Liver (tissue), 9 donors: ENCODE measurements around the gene ZNF296. TPM values are rescaled to one million over a fixed set of nuclear protein-coding genes. Genes with fewer than 3 reads are reported as not detected.

ENCODE experiments used
- DNase-seq: peaks from one replicate; pipeline ENCODE4 v3.0.0-alpha.2; 2017; ENCODE audit warnings: low spot score
- H3K27ac ChIP-seq, 2 donors: one replicate each; pipeline ENCODE4 v1.7.0; 2013; ENCODE audit warnings: inconsistent platforms in 2 of 2, low read length in 2 of 2, control low read depth in 1 of 2, low read depth in 1 of 2, mild to moderate bottlenecking in 1 of 2
- H3K27me3 ChIP-seq, 4 donors: one replicate each; pipeline versions ENCODE4 v1.6.1 to v1.7.0; 2013; ENCODE audit warnings: low read length in 3 of 4, inconsistent platforms in 1 of 4, mild to moderate bottlenecking in 1 of 4, moderate library complexity in 1 of 4; ENCODE audit not compliant: control insufficient read depth in 4 of 4, insufficient read depth in 4 of 4
- H3K36me3 ChIP-seq, 4 donors: one replicate each; pipeline versions ENCODE4 v1.6.1 to v1.7.0; 2013; ENCODE audit warnings: low read length in 3 of 4, mild to moderate bottlenecking in 3 of 4, low read depth in 1 of 4, moderate library complexity in 1 of 4; ENCODE audit not compliant: control insufficient read depth in 4 of 4, insufficient read depth in 3 of 4
- H3K4me1 ChIP-seq, 4 donors: one replicate each; pipeline versions ENCODE4 v1.6.1 to v1.7.0; 2013; ENCODE audit warnings: low read length in 3 of 4, mild to moderate bottlenecking in 3 of 4, moderate library complexity in 1 of 4; ENCODE audit not compliant: control insufficient read depth in 4 of 4, insufficient read depth in 4 of 4
- H3K4me3 ChIP-seq, 3 donors: one replicate each; pipeline versions ENCODE4 v1.6.1 to v1.7.0; 2013; ENCODE audit warnings: low read length in 3 of 3, control low read depth in 1 of 3, low read depth in 1 of 3, mild to moderate bottlenecking in 1 of 3
- H3K9ac ChIP-seq, 2 donors: one replicate each; pipeline ENCODE4 v1.7.0; 2013; ENCODE audit warnings: low read length in 2 of 2, mild to moderate bottlenecking in 2 of 2, moderate library complexity in 2 of 2, control low read depth in 1 of 2, low read depth in 1 of 2
- H3K9me3 ChIP-seq, 4 donors: one replicate each; pipeline versions ENCODE4 v1.6.1 to v1.7.0; 2013; ENCODE audit warnings: low read length in 3 of 4; ENCODE audit not compliant: control insufficient read depth in 4 of 4
- ATF3 ChIP-seq: IDR thresholded peaks from 2 replicates; pipeline ENCODE4 v1.6.1; 2016; ENCODE audit warnings: antibody characterized with exemption
- CTCF ChIP-seq: fragments of 150-350 bp; IDR thresholded peaks from 2 replicates; pipeline ENCODE4 v1.5.1; 2017; ENCODE audit warnings: improper control_type of control experiment, low read depth, low read length; ENCODE audit not compliant: missing input control
- EGR1 ChIP-seq, 2 donors: IDR thresholded peaks; 2 replicates each; pipeline ENCODE4 v1.6.1; 2016 to 2018; ENCODE audit warnings: antibody characterized with exemption in 2 of 2, low read depth in 2 of 2
- FOXA1 ChIP-seq: IDR thresholded peaks from 2 replicates; pipeline ENCODE4 v1.6.1; 2016; ENCODE audit warnings: antibody characterized with exemption
- FOXA2 ChIP-seq: IDR thresholded peaks from 2 replicates; pipeline ENCODE4 v1.6.1; 2016; ENCODE audit warnings: antibody characterized with exemption
- GABPA ChIP-seq, 2 donors: IDR thresholded peaks in 1 of 2; conservative IDR thresholded peaks in 1 of 2; 2 replicates each; pipeline ENCODE4 v1.6.1; 2016; ENCODE audit warnings: antibody characterized with exemption in 2 of 2, mild to moderate bottlenecking in 1 of 2, moderate library complexity in 1 of 2
- HNF4A ChIP-seq, 2 donors: conservative IDR thresholded peaks; 2 replicates each; pipeline ENCODE4 v1.6.1; 2016; ENCODE audit warnings: antibody characterized with exemption in 2 of 2, mild to moderate bottlenecking in 2 of 2
- HNF4G ChIP-seq: IDR thresholded peaks from 2 replicates; pipeline ENCODE4 v1.6.1; 2016; ENCODE audit warnings: antibody characterized with exemption
- JUND ChIP-seq, 2 donors: IDR thresholded peaks; 2 replicates each; pipeline ENCODE4 v1.6.1; 2016; ENCODE audit warnings: antibody characterized with exemption in 2 of 2
- MAX ChIP-seq: IDR thresholded peaks from 2 replicates; pipeline ENCODE4 v1.6.1; 2016; ENCODE audit warnings: antibody characterized with exemption
- NR2F2 ChIP-seq: IDR thresholded peaks from 2 replicates; pipeline ENCODE4 v1.6.1; 2016; ENCODE audit warnings: antibody characterized with exemption
- RAD21 ChIP-seq, 2 donors: IDR thresholded peaks; 2 replicates each; pipeline ENCODE4 v1.6.1; 2016; ENCODE audit warnings: antibody characterized with exemption in 2 of 2, mild to moderate bottlenecking in 2 of 2
- RXRA ChIP-seq, 2 donors: IDR thresholded peaks; 2 replicates each; pipeline ENCODE4 v1.6.1; 2017 to 2018; ENCODE audit warnings: antibody characterized with exemption in 2 of 2, mild to moderate bottlenecking in 1 of 2
- SP1 ChIP-seq: IDR thresholded peaks from 2 replicates; pipeline ENCODE4 v1.6.1; 2018; ENCODE audit warnings: antibody characterized with exemption, mild to moderate bottlenecking
- TAF1 ChIP-seq: conservative IDR thresholded peaks from 2 replicates; pipeline ENCODE4 v1.6.1; 2016; ENCODE audit warnings: antibody characterized with exemption, mild to moderate bottlenecking
- YY1 ChIP-seq: IDR thresholded peaks from 2 replicates; pipeline ENCODE4 v1.6.1; 2016; ENCODE audit warnings: antibody characterized with exemption, mild to moderate bottlenecking
- WGBS: extraction: QIAGEN DNeasy Blood & Tissue Kit; methylation state at CpG from one replicate; pipeline ENCODE4 v1.1.7; 2013; 5-methylcytosine and 5-hydroxymethylcytosine counted together
- polyA plus RNA-seq, 2 donors: library from polyadenylated mRNA; stranded (reverse) in 1 of 2; unstranded in 1 of 2; fragments of 200-250 nt in 1 of 2; fragments of >200 nt in 1 of 2; fragmentation: Nextera tagmentation in 1 of 2; extraction: Ambion mirVana in 1 of 2; gene quantifications; one replicate each; pipeline versions ENCODE4 v1.2.1 to v1.2.3, GENCODE V29; 2013 to 2015
- total RNA-seq, 2 donors: library from RNA; depleted of rRNA; stranded (reverse); fragments of >200 nt; gene quantifications; one replicate each; pipeline ENCODE4 v1.2.3, GENCODE V29; 2014
- TF ChIP-seq, protein P1 (sequence below): IDR thresholded peaks from 2 replicates; pipeline ENCODE4 v1.6.1; 2016; ENCODE audit warnings: antibody characterized with exemption
- TF ChIP-seq, protein P2 (sequence below): IDR thresholded peaks from 2 replicates; pipeline ENCODE4 v1.6.1; 2016; ENCODE audit warnings: antibody characterized with exemption, mild to moderate bottlenecking
- donor health status: healthy.
- donor health status: healthy.
- donor health status: healthy.
- donor health status: healthy.
- donor health status: healthy.

ZNF296 gene
- total and polyA plus RNA-seq, 4 donors, result 0.16 to 0.42 (median 0.17) TPM; not detected in 1

GRCh38 chr19:45091031-45091923 is 15.0 kb upstream of the ZNF296 start:
- peak; percentile 99 for DNase-seq
- TF ChIP-seq HNF4G (no peak), GABPA (IDR thresholded peaks at IDR 0.05 in 1 of 2, conservative IDR thresholded peaks at IDR 0.05 in 1 of 2) (peak in 1 of 2 donors; percentile 74), TAF1 (peak; percentile 49), EGR1 (IDR thresholded peaks at IDR 0.05; ENCODE audit: low read depth in 2 of 2) (peak in 1 of 2 donors; percentile 53), HNF4A (conservative IDR thresholded peaks at IDR 0.05) (peak; percentile 52 to 63), CTCF (no peak), RAD21 (IDR thresholded peaks at IDR 0.05) (peak in 1 of 2 donors; percentile 29), FOXA2 (peak; percentile 10), RXRA (IDR thresholded peaks at IDR 0.05) (peak; percentile 47 to 48), ATF3 (peak; percentile 13), YY1 (peak; percentile 93), MAX (peak; percentile 78), JUND (IDR thresholded peaks at IDR 0.05) (peak in 1 of 2 donors; percentile 42), SP1 (peak; percentile 78), NR2F2 (no peak), FOXA1 (no peak)
- TF ChIP-seq, protein P1, sequence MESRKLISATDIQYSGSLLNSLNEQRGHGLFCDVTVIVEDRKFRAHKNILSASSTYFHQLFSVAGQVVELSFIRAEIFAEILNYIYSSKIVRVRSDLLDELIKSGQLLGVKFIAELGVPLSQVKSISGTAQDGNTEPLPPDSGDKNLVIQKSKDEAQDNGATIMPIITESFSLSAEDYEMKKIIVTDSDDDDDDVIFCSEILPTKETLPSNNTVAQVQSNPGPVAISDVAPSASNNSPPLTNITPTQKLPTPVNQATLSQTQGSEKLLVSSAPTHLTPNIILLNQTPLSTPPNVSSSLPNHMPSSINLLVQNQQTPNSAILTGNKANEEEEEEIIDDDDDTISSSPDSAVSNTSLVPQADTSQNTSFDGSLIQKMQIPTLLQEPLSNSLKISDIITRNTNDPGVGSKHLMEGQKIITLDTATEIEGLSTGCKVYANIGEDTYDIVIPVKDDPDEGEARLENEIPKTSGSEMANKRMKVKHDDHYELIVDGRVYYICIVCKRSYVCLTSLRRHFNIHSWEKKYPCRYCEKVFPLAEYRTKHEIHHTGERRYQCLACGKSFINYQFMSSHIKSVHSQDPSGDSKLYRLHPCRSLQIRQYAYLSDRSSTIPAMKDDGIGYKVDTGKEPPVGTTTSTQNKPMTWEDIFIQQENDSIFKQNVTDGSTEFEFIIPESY, result peak; percentile 82
- TF ChIP-seq, protein P2, sequence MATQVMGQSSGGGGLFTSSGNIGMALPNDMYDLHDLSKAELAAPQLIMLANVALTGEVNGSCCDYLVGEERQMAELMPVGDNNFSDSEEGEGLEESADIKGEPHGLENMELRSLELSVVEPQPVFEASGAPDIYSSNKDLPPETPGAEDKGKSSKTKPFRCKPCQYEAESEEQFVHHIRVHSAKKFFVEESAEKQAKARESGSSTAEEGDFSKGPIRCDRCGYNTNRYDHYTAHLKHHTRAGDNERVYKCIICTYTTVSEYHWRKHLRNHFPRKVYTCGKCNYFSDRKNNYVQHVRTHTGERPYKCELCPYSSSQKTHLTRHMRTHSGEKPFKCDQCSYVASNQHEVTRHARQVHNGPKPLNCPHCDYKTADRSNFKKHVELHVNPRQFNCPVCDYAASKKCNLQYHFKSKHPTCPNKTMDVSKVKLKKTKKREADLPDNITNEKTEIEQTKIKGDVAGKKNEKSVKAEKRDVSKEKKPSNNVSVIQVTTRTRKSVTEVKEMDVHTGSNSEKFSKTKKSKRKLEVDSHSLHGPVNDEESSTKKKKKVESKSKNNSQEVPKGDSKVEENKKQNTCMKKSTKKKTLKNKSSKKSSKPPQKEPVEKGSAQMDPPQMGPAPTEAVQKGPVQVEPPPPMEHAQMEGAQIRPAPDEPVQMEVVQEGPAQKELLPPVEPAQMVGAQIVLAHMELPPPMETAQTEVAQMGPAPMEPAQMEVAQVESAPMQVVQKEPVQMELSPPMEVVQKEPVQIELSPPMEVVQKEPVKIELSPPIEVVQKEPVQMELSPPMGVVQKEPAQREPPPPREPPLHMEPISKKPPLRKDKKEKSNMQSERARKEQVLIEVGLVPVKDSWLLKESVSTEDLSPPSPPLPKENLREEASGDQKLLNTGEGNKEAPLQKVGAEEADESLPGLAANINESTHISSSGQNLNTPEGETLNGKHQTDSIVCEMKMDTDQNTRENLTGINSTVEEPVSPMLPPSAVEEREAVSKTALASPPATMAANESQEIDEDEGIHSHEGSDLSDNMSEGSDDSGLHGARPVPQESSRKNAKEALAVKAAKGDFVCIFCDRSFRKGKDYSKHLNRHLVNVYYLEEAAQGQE, result no peak
- Histone ChIP-seq H3K27ac (peak overlapping the region; percentile 91), H3K4me1 (peaks cover 6 to 50% (median 33%) of the 10 kb centered on the region in 4 donors), H3K36me3 (peaks cover 0 to 8% (median 5%) of the 10 kb centered on the region in 4 donors), H3K9me3 (no peaks in the 10 kb centered on the region), H3K27me3 (no peaks in the 10 kb centered on the region), H3K9ac (peak overlapping the region in 1 of 2 donors; percentile 49), H3K4me3 (peak overlapping the region; percentile 65 to 98 (median 81))
- WGBS, result 7% methylated on average over 64 of the region's 64 CpGs
